GM18870 (cell line): ENCODE results near the gene PTBP3.
"Not testable (repeated sequence)": the region's sequence is repeated elsewhere in the genome, so short reads cannot be mapped to it uniquely, and the experiment has no call there.

Experiments
- ATAC-seq: cut with Tn5 transposase; IDR thresholded peaks from one replicate; pipeline ENCODE4 v1.9.1; 2021; ENCODE audit warnings: moderate library complexity; ENCODE audit not compliant: unreplicated experiment

PTBP3 gene

DNA sequence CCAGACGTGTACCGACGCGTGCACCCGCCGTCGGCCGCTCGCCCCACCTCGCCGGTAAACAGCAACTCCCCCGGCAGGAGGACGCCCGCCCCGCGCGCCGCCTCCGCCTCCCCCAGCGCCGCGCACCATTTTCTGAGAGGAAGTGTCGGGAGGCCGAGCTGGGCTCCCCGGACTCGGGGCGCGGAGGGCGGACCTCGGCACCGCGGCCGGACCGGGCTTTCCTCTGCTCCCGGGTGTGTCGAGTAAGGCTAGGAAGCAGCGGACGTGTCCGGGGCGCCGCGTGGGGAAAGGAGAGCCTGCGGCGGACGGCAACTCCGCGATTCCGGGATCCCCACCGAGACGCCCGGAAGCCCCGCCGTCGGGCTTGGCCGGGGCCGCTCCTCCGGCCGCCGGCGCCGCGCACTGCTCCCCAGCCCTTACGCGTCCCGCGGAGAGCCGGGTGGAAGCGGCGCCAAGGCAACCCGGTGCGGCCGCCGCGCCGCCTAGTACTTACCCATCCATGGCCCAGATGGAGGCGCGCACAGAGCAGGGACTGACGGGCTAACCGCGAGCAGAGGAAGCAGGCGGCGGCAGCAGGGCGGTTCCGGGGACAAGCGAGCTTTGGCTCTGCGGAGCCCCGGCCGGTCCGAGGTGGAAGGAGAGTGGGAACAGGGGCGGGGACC, at the start of gene PTBP3:
PTBP3 (minus strand) TSS at position 643 of the 662 bp plus-strand sequence. CDS start 35,754 bp downstream, outside the sequence.
- peak; percentile 47 for ATAC-seq

DNA sequence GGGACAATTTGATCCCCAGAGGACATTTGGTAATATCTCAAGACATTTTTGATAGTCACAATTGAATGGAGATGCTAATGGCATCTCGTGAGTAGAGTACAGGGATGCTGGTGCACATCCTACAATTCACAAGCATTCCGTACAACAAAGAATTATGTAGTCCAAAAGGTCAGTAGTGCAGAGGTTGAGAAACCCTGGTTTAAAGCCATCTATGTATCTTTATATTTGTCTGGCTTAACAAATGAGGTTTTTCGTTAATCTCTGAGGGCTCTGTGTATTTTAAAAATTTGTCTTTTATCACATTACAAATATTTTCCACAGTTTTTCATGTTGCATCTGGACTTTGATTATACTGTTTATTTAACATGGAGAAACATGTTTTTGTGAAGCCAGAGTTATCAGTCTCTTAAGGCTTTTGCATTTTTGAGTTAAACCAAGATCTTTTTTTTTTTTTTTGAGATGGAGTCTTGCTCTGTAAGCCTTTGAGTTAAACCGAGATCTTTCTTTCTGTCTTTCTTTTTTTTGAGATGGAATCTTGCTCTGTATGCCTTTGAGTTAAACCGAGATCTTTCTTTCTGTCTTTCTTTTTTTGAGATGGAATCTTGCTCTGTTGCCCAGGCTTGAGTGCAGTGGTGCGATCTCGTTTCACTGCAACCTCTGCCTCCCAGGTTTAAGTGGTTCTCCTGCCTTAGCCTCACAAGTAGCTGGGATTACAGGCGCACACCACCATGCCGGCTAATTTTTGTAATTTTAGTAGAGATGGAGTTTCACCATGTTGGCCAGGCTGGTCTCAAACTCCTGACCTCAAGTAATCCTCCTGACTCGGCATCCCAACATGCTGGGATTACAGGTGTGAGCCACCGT, 49.3 kb upstream of the PTBP3 start:
- ATAC-seq = no peak

DNA sequence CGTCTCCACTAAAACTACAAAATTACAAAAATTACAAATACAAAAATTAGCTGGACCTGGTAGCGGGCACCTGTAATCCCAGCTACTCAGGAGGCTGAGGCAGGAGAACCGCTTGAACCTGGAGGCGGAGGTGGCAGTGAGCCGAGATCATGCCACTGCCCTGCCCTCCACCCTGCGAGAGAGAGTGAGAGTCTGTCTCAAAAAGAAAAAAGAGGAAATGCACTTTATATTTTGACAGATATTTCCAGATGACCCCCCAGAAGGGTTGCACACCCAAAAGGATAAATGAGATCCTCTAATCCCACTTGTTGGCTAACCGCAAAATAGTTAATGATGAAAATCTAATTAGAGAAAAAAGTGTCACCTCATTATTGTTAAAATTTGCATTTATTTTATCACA, 48.6 kb upstream of the PTBP3 start:
- no peak for ATAC-seq

DNA sequence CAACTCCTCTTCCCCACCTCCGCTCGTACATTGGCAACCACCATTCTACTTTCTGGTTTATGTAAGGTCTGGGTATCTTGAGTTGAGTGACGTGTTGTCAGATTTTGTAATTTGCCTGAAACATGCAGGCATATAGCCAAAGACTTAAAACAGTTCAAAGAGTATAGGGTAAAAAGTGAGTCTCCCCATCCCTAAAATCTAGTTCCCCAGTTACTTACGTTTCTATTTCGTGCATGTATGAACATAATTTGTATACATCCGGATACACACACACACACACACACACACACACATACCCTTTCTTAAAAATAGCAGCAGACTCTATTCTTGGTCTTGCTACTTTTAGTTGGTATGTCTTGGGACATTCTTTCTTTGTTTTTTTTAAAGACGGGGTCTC, 47.4 kb upstream of the PTBP3 start:
- no peak for ATAC-seq

DNA sequence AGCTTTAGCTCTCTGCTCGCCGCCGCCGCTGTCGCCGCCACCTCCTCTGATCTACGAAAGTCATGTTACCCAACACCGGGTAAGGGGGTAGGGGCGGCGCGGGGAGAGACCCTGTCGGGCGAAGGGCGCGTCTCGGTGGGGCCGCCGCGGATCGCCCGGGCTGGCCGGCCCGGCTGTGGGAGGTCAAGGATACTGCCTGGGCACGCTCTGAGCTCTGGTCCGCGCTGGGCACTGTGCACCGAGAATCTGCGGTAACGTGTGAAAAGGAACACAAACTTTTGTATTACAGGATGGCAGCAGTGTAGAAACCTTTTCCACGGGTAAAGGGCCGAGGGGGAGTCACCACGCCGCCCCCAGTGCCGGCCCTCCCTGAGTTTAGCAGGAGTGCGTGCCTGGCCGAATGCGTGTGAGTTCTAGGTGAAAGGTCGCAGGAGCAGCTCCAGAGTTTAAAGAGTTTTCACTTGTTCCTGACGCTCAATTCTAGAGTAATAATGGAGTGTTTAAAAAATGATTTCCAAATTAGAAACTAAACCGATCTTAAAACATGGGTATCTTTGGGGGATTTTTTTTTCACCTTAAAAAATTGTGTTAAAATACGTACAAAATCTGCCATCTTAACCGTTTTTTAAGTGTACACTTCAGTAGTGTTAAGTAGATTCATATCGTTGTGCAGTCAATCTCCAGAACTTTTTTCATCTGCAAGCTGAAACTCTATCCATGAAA, 46.8 kb upstream of the PTBP3 start, which contains the start of gene HSDL2:
HSDL2 (plus strand) TSS at position 7 of the 723 bp plus-strand sequence; CDS start at position 63, 56 bp downstream.
- peak; percentile 20 for ATAC-seq

DNA sequence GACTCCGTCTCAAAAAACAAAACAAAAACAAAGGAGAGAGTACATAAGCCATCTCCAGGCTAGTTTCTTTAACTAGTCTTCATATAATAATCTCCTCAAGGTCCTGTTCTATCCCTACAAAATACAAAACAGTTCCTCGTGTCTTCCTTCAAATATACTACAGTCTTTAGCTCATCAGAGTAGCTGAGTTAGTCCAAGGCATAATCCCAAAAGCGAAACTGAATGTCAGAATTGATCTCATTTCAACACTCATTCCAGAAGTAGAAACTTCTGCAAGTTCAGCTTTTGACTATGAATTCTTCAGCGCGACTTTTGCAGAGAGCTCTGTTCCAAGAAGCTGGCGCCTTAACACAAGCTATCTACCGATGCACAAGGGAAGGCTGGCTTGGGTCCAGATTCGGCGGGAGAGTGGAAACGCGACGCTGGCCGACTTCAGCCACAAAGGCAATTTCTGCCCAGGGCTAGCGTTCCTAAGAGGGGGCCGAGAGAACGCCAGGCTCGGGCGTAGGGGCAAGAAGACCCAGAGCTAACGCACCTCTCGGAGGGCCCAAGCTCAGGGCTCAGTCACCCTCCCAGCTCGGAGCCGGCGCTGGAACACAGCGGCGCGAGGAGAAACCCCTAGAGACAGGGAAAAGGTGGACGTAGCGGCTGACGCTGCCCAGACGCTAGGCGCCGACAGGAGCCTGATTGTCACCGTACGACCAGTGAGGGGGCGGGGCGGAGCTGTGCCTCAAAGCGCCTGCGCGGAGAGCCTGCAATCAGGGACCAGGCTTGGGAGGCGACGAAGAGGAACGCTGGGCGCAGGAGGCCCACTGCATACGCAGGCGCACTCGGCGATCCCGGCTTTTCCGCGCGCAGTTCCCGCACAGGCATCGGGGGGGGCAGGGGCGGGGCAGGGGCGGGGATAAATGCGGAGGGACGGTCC, 46.0 kb upstream of the PTBP3 start:
- peak; percentile 67 for ATAC-seq

DNA sequence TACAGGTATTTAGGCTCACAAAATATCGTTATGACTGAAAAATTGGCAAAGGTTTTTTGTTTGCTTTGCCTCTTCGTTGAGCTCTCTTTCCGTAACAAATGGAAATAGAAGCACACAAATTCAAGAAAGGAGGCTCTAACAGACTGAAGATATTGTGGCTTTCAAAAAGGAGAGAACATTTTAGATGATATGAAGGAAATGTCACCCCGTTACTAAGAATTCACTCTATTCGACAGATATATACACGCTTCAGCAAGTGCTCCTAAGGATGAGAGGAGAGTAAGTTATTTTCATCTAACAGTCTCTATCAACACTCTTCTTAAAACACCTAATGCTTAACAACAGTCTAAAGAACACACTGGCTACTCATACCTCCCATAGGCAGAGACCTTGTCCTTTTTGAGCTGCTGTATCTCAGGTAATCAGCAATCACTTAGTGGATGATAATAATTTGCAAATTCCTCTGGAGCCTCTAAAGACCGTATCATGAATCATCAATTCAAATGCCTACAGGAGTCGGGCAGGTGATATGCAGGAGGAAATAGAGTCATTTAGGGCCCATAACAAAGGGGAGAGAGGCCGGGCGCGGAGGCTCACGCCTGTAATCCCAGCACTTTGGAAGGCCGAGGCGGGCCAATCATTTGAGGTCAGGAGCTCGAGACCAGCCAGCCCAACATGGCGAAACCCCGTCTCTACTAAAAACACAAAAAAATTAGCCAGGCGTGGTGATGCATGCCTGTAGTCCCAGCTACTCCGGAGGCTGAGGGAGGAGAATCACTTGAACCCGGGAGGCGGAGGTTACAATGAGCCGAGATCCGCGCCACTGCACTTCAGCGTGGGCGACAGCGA, 45.1 kb upstream of the PTBP3 start:
- ATAC-seq = no peak

- no peak for ATAC-seq
These were observed 44.4 kb upstream of the PTBP3 start for GRCh38 chr9:112377684-112378327.

GRCh38 chr9:112377087-112377486, 43.7 kb upstream of the PTBP3 start:
- ATAC-seq = no peak

DNA sequence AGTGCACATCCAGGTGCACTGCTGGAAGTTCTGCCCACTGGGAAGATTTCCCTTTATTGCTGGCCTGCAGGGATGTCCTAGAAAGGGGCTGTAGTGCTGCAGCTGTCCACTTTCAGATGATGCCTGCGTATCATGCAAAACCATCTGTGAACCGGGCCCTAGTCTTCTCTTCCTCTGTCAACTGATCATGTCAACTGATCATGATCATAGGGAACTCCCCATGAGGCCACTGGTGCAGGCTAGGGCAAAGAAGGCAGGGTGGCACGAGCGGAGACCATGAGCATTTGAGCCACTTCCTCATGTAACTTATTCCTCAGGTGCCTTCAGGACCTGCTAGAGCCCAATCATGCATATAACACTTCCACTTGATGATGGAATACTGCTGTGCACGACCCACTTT, 41.9 kb upstream of the PTBP3 start:
- ATAC-seq = no peak

- ATAC-seq = not testable (repeated sequence)
These were observed 40.8 kb upstream of the PTBP3 start for GRCh38 chr9:112374232-112374631.

DNA sequence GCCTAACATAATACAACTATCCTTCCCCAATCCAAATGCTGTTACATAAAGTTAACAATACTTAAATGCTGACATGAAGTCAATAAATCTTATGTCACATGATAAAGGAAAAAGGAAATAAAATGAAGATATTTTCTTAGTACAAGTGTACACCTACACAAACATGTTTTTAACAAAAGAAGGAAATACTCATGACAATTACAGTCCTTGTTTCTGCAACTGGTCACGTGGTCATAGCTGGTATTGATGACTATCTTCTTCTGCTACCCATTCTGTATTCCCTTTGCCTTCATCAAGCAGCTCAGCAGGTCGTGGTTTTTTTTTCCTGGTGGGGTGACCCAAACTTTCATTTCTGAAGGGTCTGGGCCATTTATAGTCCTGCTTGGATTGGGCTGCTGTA, 40.2 kb upstream of the PTBP3 start:
- ATAC-seq = not testable (repeated sequence)

DNA sequence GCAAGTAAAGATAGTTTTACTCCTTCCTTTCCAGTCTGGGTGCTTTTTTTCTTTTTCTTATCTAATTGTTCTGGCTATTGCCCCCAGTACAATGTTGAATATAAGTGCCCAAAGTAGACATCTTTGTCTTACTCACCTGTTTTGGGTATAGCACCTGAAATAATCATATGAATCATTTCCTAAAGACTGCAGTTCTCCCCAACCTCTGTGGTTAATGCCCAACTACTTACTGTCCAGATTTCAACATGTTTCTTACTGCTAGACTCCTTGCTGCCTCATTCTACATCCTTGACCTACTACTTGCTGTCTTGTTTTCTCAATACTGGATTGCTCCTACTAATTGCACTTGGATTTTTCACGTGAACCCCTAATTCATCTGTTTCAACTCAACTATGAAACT, 37.6 kb upstream of the PTBP3 start:
- ATAC-seq = no peak

DNA sequence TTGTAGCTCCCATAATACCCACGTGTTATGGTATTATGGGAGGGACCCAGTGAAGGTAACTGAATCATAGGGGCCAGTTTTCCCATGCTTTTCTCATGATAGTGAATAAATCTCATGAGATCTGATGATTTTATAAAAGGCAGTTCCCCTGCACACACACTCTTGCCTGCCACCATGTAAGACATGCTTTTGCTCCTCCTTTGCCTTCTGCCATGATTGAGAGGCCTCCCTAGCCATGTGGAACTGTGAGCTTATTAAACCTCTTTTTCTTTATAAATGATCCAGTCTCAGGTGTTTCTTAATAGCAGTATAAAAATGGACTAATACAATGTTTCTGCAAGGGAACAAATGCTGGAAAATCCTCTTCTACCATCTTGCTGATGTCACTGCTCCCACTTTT, 36.4 kb upstream of the PTBP3 start:
- ATAC-seq = no peak

DNA sequence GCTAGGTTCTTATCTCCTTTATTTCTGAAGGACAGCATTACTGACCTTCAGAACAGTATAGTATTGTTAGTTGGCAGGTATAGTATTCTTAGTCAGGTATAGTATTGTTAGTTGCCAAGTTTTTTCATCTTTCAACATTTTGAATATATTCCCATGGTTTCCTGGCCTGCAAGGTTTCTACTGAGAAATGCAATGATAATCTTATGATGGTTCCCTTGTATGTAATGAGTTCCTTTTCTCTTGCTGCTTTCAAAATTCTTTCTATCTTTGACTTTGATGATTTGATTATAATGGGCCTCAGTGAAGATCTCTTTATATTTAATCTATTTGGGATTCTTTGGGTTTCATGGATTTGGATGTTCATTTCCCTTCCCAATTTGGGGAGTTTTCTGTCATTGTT, 34.0 kb upstream of the PTBP3 start:
- no peak for ATAC-seq

DNA sequence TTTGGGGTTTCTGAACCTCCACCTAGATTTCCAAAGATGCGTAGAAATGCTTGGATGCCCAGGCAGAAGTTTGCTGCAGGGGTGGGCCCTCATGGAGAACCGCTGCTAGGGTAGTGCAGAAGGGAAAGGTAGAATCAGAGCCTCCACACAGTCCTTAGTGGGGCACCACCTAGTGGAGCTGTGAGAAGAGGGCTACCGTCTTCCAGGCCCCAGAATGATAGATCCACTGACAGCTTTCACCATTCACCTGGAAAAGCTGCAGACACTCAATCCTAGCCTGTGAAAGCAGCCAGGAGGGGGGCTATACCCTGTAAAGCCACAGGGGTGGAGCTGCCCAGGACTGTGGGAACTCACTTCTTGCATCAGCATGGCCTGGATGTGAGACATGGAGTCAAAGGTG, 33.2 kb upstream of the PTBP3 start:
- no peak for ATAC-seq

DNA sequence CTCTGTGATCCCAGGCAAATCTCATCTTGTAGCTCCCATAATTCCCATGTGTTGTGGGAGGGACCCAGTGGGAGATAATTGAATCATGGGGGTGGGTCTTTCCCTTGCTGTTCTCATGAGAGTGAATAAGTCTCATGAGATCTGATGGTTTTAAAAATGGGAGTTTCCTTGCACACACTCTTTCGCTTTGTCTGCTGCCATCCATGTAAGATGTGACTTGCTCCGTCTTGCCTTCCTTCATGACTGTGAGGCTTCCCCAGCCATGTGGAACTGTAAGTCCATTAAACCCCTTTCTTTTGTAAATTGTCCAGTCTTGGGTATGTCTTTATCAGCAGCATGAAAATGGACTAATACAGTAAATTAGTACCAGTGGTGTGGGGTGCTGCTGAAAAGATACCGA, 31.8 kb upstream of the PTBP3 start:
- ATAC-seq = not testable (repeated sequence)

DNA sequence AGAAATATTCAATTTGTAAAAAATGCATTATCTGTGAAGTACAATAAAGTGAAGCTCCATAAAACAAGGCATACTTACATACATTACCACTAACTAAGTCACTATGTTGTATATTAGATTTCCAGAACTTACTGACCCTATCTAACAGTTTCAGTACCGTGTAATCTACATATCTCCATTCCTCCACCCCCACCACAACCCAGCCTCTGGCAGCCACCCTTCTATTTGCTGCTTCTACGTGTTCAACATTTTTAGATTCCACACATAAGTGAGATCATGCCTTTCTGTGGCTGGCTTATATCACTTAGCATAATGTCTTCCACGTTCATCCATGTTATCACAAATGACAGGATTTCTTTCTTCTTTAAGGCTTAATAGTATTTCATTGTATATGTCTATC, 31.3 kb upstream of the PTBP3 start:
- no peak for ATAC-seq

DNA sequence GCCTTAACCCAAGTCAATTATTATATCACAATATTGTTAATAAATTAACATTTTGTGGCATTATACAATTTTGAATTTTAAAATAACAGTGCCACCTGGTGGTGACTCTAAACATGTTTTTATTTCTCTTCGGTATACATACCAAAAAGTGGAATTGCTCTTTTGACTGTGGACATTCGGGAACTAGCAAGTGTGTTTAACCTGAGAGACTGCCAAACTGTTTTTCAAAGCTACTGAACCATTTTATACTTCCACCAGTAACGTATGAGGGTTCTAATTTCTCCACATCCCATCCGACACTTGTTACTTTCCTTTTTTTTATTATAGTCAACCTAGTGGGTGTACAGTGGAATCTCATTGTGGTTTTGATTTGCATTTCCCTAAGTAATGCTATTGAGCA, 28.2 kb upstream of the PTBP3 start:
- ATAC-seq = no peak
